Non-pigmented ciliary epithelial cell (primary cell): Measurements from ENCODE around the gene EIF3I.
"Not testable (repeated sequence)": the region's sequence is repeated elsewhere in the genome, so short reads cannot be mapped to it uniquely, and the experiment has no call there.

Experiments
- DNase-seq: peaks from one replicate; pipeline ENCODE4 v3.0.0-alpha.2; 2010; ENCODE audit warnings: low read depth

The EIF3I gene

GRCh38 chr1:32232558-32233304 is 10.5 kb downstream of the EIF3I start:
- no peak for DNase-seq

- no peak for DNase-seq
These were observed 12.6 kb downstream of the EIF3I start for GRCh38 chr1:32234792-32235191.

GRCh38 chr1:32239337-32239736 is 17.1 kb downstream of the EIF3I start:
- no peak for DNase-seq

- no peak for DNase-seq
These were observed 17.6 kb downstream of the EIF3I start for GRCh38 chr1:32239790-32240139.

- DNase-seq, result no peak
These were observed 18.1 kb downstream of the EIF3I start for GRCh38 chr1:32240140-32240951.

- DNase-seq, result no peak
These were observed 19.0 kb downstream of the EIF3I start for GRCh38 chr1:32241001-32241763.

GRCh38 chr1:32242341-32242851 is 20.2 kb downstream of the EIF3I start:
- no peak for DNase-seq

- no peak for DNase-seq
These were observed 24.7 kb downstream of the EIF3I start, which contains the start of gene FAM167B for GRCh38 chr1:32246888-32247273. TSS of gene FAM167B (plus strand) at chr1:32247222. CDS start at chr1:32247422, 200 bp downstream.

- no peak for DNase-seq
These were observed 25.2 kb downstream of the EIF3I start for GRCh38 chr1:32247452-32247851.

- no peak for DNase-seq
These were observed 26.0 kb downstream of the EIF3I start for GRCh38 chr1:32247983-32248889.

- DNase-seq, result no peak
These were observed 27.8 kb downstream of the EIF3I start for GRCh38 chr1:32249831-32250525.

- DNase-seq, result no peak
These were observed 28.9 kb downstream of the EIF3I start, which contains the start of gene LCK for GRCh38 chr1:32250893-32251716. TSS of gene LCK (plus strand) at chr1:32251265. CDS start at chr1:32274330, 23,065 bp downstream.

- DNase-seq, result no peak
These were observed 33.2 kb downstream of the EIF3I start for GRCh38 chr1:32255072-32256071.

GRCh38 chr1:32256473-32257226 is 34.4 kb downstream of the EIF3I start:
- DNase-seq, result no peak

GRCh38 chr1:32257227-32257508 is 35.0 kb downstream of the EIF3I start:
- DNase-seq, result no peak

GRCh38 chr1:32263236-32263593 is 41.0 kb downstream of the EIF3I start:
- DNase-seq, result not testable (repeated sequence)

GRCh38 chr1:32263744-32264143 is 41.5 kb downstream of the EIF3I start:
- no peak for DNase-seq

- no peak for DNase-seq
These were observed 43.6 kb downstream of the EIF3I start for GRCh38 chr1:32265846-32266245.
